Mesodermal cell (in vitro differentiated cells): Measurements from ENCODE around the gene CHD8.

Experiments used
- H3K27ac ChIP-seq: 2 replicates; pipeline ENCODE4 v1.7.0; 2013; ENCODE audit warnings: mild to moderate bottlenecking, low read depth, low read length, moderate library complexity; ENCODE audit not compliant: severe bottlenecking
- H3K36me3 ChIP-seq: 2 replicates; pipeline ENCODE4 v1.7.1; 2013; ENCODE audit warnings: mild to moderate bottlenecking, low read length, moderate library complexity; ENCODE audit not compliant: control insufficient read depth, insufficient read depth
- H3K4me1 ChIP-seq: one replicate; pipeline ENCODE4 v1.7.1; 2013; ENCODE audit warnings: mild to moderate bottlenecking, low read length; ENCODE audit not compliant: insufficient read depth, control insufficient read depth, poor library complexity, severe bottlenecking
- H3K4me3 ChIP-seq: 2 replicates; pipeline ENCODE4 v1.7.0; 2013; ENCODE audit warnings: low read length, control low read depth, mild to moderate bottlenecking; ENCODE audit not compliant: insufficient read depth, poor library complexity, severe bottlenecking; ENCODE audit errors: extremely low read depth
- H3K9me3 ChIP-seq: 2 replicates; pipeline ENCODE4 v1.7.1; 2013; ENCODE audit warnings: mild to moderate bottlenecking, low read length, moderate library complexity; ENCODE audit not compliant: control insufficient read depth
- WGBS, 2 experiments: methylation state at CpG; one replicate each; pipeline ENCODE4 v1.1.5; 2013; ENCODE audit warnings: missing lambda C conversion rate in 2 of 2; ENCODE audit not compliant: insufficient coverage in 2 of 2; 5-methylcytosine and 5-hydroxymethylcytosine counted together

The CHD8 gene

DNA sequence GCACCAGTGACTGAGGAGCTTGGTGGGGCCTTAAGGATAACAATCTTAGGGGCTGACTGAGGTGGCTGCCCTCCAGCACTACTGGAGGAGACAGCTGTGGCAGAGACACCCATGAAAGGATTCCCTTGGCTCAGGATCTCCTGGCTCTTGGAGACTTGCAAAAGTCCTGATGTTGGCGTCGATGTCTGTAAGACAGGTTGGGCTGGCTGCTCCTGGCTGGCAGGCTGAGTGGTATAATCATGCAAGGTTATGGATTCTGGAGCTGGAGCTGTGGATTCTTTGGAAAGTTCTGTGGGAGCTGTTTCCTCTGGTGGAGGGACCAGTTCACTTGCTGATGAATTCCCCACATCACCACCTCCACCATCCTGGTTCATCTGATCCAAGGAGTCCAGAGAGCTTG lies 24.8 kb downstream of the CHD8 start:
- H3K36me3 ChIP-seq: peaks cover 82% of the 10 kb centered on the region
- H3K27ac ChIP-seq: no peak overlapping the region
- 100% methylated on average over 2 of the region's 2 CpGs; no CpG with 5 or more reads in 1 of the 2 experiments for WGBS, 2 experiments
- H3K4me1 ChIP-seq: no peaks in the 10 kb centered on the region
- H3K9me3 ChIP-seq: no peaks in the 10 kb centered on the region
- H3K4me3 ChIP-seq: no peak overlapping the region

- Histone ChIP-seq H3K4me1 (no peaks in the 10 kb centered on the region), H3K27ac (no peak overlapping the region), H3K4me3 (no peak overlapping the region), H3K9me3 (no peaks in the 10 kb centered on the region), H3K36me3 (peaks cover 91% of the 10 kb centered on the region)
- WGBS, 2 experiments: 100% methylated on average over 1 to 2 of the region's 4 CpGs
These were observed 27.0 kb downstream of the CHD8 start for GRCh38 chr14:21428930-21429329.

- H3K36me3 ChIP-seq: peaks cover 97% of the 10 kb centered on the region
- no CpG with 5 or more reads among the region's 1 CpG for WGBS, 2 experiments
- H3K9me3 ChIP-seq: no peaks in the 10 kb centered on the region
- no peak overlapping the region for H3K4me3 ChIP-seq
- no peaks in the 10 kb centered on the region for H3K4me1 ChIP-seq
- no peak overlapping the region for H3K27ac ChIP-seq
These were observed 29.2 kb downstream of the CHD8 start for GRCh38 chr14:21426692-21427091.

DNA sequence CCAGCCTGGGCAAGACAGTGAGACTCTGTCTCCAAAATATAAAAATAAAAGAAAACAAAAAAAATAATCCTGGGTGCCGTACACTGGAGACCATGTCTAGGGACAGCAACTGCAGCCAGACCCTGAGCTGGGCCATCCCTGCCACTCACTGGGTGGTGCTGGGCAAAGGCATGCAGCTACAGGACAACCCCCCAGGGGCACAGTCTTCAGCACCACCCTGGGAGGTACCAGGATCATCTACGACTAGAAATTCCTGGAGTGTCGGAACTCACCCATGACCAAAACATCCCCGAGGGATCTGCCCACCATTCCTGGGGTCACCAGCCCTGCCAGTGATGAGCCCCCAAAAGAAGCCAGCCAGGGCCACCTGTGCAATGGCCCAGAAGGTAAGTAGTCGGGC lies 36.4 kb downstream of the CHD8 start:
- H3K9me3 ChIP-seq: no peaks in the 10 kb centered on the region
- no peak overlapping the region for H3K27ac ChIP-seq
- peaks cover 79% of the 10 kb centered on the region for H3K36me3 ChIP-seq
- no peak overlapping the region for H3K4me3 ChIP-seq
- 94 to 100% methylated on average over 5 of the region's 5 CpGs for WGBS, 2 experiments
- H3K4me1 ChIP-seq: no peaks in the 10 kb centered on the region

GRCh38 chr14:21415329-21415728 lies 40.6 kb downstream of the CHD8 start:
- Histone ChIP-seq H3K4me3 (no peak overlapping the region), H3K27ac (no peak overlapping the region), H3K4me1 (no peaks in the 10 kb centered on the region), H3K9me3 (no peaks in the 10 kb centered on the region), H3K36me3 (peaks cover 83% of the 10 kb centered on the region)
- 92 to 96% methylated on average over 2 of the region's 4 CpGs for WGBS, 2 experiments

- no peak overlapping the region for H3K4me3 ChIP-seq
- no peak overlapping the region for H3K27ac ChIP-seq
- no peaks in the 10 kb centered on the region for H3K4me1 ChIP-seq
- no peaks in the 10 kb centered on the region for H3K9me3 ChIP-seq
- H3K36me3 ChIP-seq: peaks cover 82% of the 10 kb centered on the region
- WGBS, 2 experiments: no CpG with 5 or more reads among the region's 1 CpG
These were observed 41.7 kb downstream of the CHD8 start for GRCh38 chr14:21414137-21414631.

- H3K9me3 ChIP-seq: no peaks in the 10 kb centered on the region
- no peak overlapping the region for H3K4me3 ChIP-seq
- H3K4me1 ChIP-seq: no peaks in the 10 kb centered on the region
- no peak overlapping the region for H3K27ac ChIP-seq
- H3K36me3 ChIP-seq: peaks cover 97% of the 10 kb centered on the region
- WGBS, 2 experiments: 96 to 100% methylated on average over 2 to 3 of the region's 3 CpGs
These were observed 47.8 kb downstream of the CHD8 start for GRCh38 chr14:21408147-21408546.

DNA sequence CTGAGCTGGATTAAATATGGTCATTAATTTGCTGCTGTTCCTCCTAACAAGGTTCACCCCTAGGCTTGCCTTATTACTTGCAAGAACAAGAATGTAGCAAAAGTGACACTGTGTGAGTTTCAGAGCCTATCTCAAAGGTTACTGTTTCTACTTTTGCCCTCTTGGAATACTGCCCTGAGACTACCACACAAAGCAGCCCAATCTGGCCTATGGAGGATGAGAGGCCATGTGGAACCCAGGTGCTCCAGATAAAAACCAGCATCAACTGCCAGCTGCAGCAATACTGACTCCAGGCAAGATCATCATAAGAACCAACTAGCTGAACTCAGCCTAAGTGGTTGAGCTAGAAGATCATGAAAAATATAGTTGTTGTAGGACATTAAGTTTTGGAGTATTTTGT lies 49.7 kb downstream of the CHD8 start:
- Histone ChIP-seq H3K9me3 (no peaks in the 10 kb centered on the region), H3K4me1 (no peaks in the 10 kb centered on the region)

GRCh38 chr14:21405097-21405496 lies 50.8 kb downstream of the CHD8 start:
- no peaks in the 10 kb centered on the region for H3K4me1 ChIP-seq
- 100% methylated on average over 2 of the region's 3 CpGs; no CpG with 5 or more reads in 1 of the 2 experiments for WGBS, 2 experiments
- H3K27ac ChIP-seq: no peak overlapping the region
- peaks cover 97% of the 10 kb centered on the region for H3K36me3 ChIP-seq
- no peaks in the 10 kb centered on the region for H3K9me3 ChIP-seq
- no peak overlapping the region for H3K4me3 ChIP-seq

More for the DNA sequence above, 49.7 kb downstream of the CHD8 start:
- H3K36me3 ChIP-seq: peaks cover 97% of the 10 kb centered on the region
- no peak overlapping the region for H3K27ac ChIP-seq
- H3K4me3 ChIP-seq: no peak overlapping the region

DNA sequence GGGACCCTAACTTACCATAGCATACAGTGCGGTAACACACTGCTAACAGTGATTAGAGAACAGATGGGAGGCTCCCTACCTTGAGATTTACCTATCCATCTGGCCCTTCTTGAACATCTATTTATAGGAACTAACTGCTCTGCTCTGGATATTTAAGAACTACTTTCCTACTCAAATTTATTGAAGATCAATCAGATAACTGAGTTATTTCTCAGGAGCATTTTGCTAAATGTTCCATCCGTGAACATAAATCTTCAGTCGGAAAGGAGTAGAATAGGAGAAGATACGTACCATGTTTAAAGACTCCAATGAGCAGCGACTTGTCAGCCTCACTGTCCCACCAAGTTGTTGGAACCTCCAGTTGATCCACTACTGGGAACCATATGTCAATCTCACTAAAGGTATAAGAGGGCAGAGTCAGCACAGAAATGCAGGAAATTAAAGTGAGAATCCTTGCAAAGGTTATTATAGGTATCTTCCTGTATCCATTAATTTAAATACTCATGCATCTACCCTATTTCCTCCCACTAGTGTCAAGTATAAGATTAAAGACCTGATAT lies 56.5 kb downstream of the CHD8 start:
- H3K36me3 ChIP-seq: peaks cover 98% of the 10 kb centered on the region
- 100% methylated on average over 3 to 4 of the region's 5 CpGs for WGBS, 2 experiments
- H3K4me1 ChIP-seq: no peaks in the 10 kb centered on the region
- H3K27ac ChIP-seq: no peak overlapping the region
- no peak overlapping the region for H3K4me3 ChIP-seq
- H3K9me3 ChIP-seq: no peaks in the 10 kb centered on the region

DNA sequence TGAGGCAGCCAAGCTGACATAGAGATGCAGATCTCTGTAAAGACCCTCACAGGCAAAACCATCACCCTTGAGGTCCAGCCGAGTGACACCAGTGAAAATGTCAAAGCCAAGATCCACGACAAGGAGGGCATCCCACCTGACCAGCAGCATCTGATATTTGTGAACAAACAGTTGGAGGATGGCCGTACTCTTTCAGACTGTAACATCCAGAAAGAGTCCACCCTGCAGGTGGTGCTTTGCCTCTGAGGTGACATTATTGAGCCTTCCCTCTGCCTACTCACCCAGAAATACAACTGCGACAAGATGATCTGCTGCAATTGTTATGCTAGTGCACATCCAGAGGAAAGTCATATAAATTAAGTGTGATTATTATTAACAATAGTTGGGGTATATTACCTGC lies 57.0 kb downstream of the CHD8 start:
- Histone ChIP-seq H3K4me1 (no peaks in the 10 kb centered on the region), H3K9me3 (no peaks in the 10 kb centered on the region), H3K36me3 (peaks cover 98% of the 10 kb centered on the region), H3K27ac (no peak overlapping the region), H3K4me3 (no peak overlapping the region)
- WGBS, 2 experiments: 76 to 100% methylated on average over 3 of the region's 4 CpGs
